Measurements from ENCODE around the gene RAB33A. TPM values are rescaled to one million over a fixed set of nuclear protein-coding genes. Genes with fewer than 3 reads are reported as not detected.

RAB33A gene
- total and polyA plus RNA-seq, 4 donors, result 0.13 to 0.61 (median 0.55) TPM

Other genes starting within 250 kb of the RAB33A start
- gene BCORL1, start 189.3 kb upstream of the RAB33A start, total RNA-seq, result 1 to 10 TPM; 1.7 to 5.3 TPM
- gene BCORL1, start 189.3 kb upstream of the RAB33A start, polyA plus RNA-seq, result 1 to 10 TPM; 2.0 to 2.2 TPM
- gene ELF4, start 61.5 kb upstream of the RAB33A start, total RNA-seq, result 1 to 10 TPM; 1.6 to 4.7 TPM
- gene ELF4, start 61.5 kb upstream of the RAB33A start, polyA plus RNA-seq, result 1 to 10 TPM in 1 of 2 donors, under 1 TPM in 1; 0.35 to 1.3 TPM
- 10 to 100 TPM; 33.1 to 60.6 TPM for gene AIFM1, start 6.1 kb upstream of the RAB33A start, total RNA-seq
- 10 to 100 TPM; 72.2 to 79.0 TPM for gene AIFM1, start 6.1 kb upstream of the RAB33A start, polyA plus RNA-seq
- 1 to 10 TPM; 1.3 to 2.3 TPM for gene ZNF280C, start 96.9 kb downstream of the RAB33A start, total RNA-seq
- gene ZNF280C, start 96.9 kb downstream of the RAB33A start, polyA plus RNA-seq, result under 1 TPM; 0.50 to 0.65 TPM
- 1 to 10 TPM; 3.8 to 5.8 TPM for gene SLC25A14, start 168.0 kb downstream of the RAB33A start, total RNA-seq
- 1 to 10 TPM; 2.7 to 5.6 TPM for gene SLC25A14, start 168.0 kb downstream of the RAB33A start, polyA plus RNA-seq
- gene GPR119, start 213.7 kb downstream of the RAB33A start, total RNA-seq, result 1 to 10 TPM in 1 of 2 donors, not detected in 1; 4.3 TPM
- not detected for gene GPR119, start 213.7 kb downstream of the RAB33A start, polyA plus RNA-seq
- gene RBMX2, start 230.0 kb downstream of the RAB33A start, total RNA-seq, result 1 to 10 TPM; 5.5 to 7.2 TPM
- gene RBMX2, start 230.0 kb downstream of the RAB33A start, polyA plus RNA-seq, result 1 to 10 TPM; 5.2 to 8.8 TPM